Measurements from ENCODE around the gene CHCHD3. TPM values are rescaled to one million over a fixed set of nuclear protein-coding genes. Genes with fewer than 3 reads are reported as not detected.

CHCHD3 gene
- 10 to 100 TPM; 40.6 to 66.6 (median 48.1) TPM for total RNA-seq

- WGBS, 2 donors, result 0 to 1% methylated on average over 31 to 39 of the region's 58 CpGs
- Histone ChIP-seq H3K27me3 (no peaks in the 10 kb centered on the region), H3K4me1 (peaks cover 0 to 30% (median 8%) of the 10 kb centered on the region in 4 donors), H3K27ac (peak within 1 kb of the TSS; percentile 33 to 86 (median 83)), H3K4me3 (peak within 1 kb of the TSS; percentile 60 to 92 (median 77)), H3K36me3 (peaks cover 0 to 4% (median 0%) of the 10 kb centered on the region in 3 donors), H3K9me3 (no peaks in the 10 kb centered on the region)
- TF ChIP-seq EP300 (IDR thresholded peaks at IDR 0.05) (peak; percentile 73 to 77), CTCF (IDR thresholded peaks at IDR 0.05) (peak in 1 of 5 experiments; percentile 36), POLR2A (IDR thresholded peaks at IDR 0.05) (peak in 1 of 2 donors; percentile 40)
- peak; percentile 94 to 97 for DNase-seq (ENCODE audit: low spot score in 2 of 2)
Measured at GRCh38 chr7:133081599-133082389, at the start of gene CHCHD3. TSS of gene CHCHD3 (minus strand) at chr7:133082090. CDS start at chr7:133081937, 153 bp downstream.

DNA sequence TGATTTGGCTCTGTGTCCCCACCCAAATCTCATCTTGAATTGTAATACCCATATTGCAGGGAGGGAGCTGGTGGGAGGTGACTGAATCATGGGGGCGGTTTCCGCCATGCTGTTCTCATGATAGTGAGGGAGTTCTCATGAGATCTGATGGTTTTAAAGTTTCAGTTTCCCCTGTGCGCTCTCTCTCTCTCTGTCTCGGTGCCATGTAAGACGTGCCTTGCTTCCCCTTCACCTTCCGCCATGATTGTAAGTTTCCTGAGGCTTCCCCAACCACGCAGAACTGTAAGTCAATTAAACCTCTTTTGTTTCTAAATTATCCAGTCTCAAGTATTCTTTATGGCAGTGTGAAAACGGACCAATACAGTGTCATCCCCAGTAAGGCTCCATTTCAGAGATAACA lies 48.3 kb upstream of the CHCHD3 start:
- 94 to 95% methylated on average over 8 of the region's 8 CpGs for WGBS, 2 donors

GRCh38 chr7:133126422-133126821 lies 44.5 kb upstream of the CHCHD3 start:
- Histone ChIP-seq H3K9me3 (no peaks in the 10 kb centered on the region), H3K27ac (no peak overlapping the region), H3K4me3 (no peak overlapping the region), H3K4me1 (no peaks in the 10 kb centered on the region), H3K27me3 (no peaks in the 10 kb centered on the region), H3K36me3 (no peaks in the 10 kb centered on the region)
- 26 to 28% methylated on average over 2 of the region's 2 CpGs for WGBS, 2 donors
- no peak for DNase-seq (ENCODE audit: low spot score in 2 of 2)
- TF ChIP-seq POLR2A (IDR thresholded peaks at IDR 0.05), result no peak
- TF ChIP-seq CTCF (IDR thresholded peaks at IDR 0.05), result no peak
- TF ChIP-seq EP300 (IDR thresholded peaks at IDR 0.05), result no peak

More for the DNA sequence above, 48.3 kb upstream of the CHCHD3 start:
- TF ChIP-seq CTCF (IDR thresholded peaks at IDR 0.05) (no peak), EP300 (IDR thresholded peaks at IDR 0.05) (no peak), POLR2A (IDR thresholded peaks at IDR 0.05) (no peak)
- Histone ChIP-seq H3K36me3 (no peaks in the 10 kb centered on the region), H3K27ac (no peak overlapping the region), H3K9me3 (no peaks in the 10 kb centered on the region), H3K4me3 (no peak overlapping the region), H3K4me1 (no peaks in the 10 kb centered on the region), H3K27me3 (no peaks in the 10 kb centered on the region)
- no peak for DNase-seq (ENCODE audit: low spot score in 2 of 2)

DNA sequence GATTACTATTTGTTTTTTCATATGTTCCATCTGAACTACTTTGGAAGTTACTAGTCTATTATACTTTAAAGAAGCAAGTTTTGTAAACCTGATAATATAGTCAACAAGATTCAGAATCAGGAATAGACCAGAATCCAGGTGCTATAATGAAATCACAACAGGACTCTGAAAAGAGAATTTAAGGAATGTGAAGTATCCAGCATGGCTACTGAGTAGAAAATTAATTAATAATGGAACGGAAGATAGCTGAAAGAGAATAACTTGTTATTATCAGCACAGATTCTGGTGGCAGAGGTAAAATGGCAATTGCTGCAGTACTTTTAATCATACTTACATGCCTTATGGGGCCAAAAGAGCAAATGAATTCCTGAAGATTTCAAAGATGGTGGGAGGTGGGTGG lies 43.1 kb upstream of the CHCHD3 start:
- Histone ChIP-seq H3K4me3 (no peak overlapping the region), H3K9me3 (no peaks in the 10 kb centered on the region), H3K4me1 (no peaks in the 10 kb centered on the region), H3K27me3 (no peaks in the 10 kb centered on the region), H3K27ac (no peak overlapping the region), H3K36me3 (no peaks in the 10 kb centered on the region)
- no peak for TF ChIP-seq EP300 (IDR thresholded peaks at IDR 0.05)
- TF ChIP-seq POLR2A (IDR thresholded peaks at IDR 0.05), result no peak
- no peak for TF ChIP-seq CTCF (IDR thresholded peaks at IDR 0.05)
- no peak for DNase-seq (ENCODE audit: low spot score in 2 of 2)
- WGBS, 2 donors, result 0% methylated on average over 1 of the region's 1 CpG

DNA sequence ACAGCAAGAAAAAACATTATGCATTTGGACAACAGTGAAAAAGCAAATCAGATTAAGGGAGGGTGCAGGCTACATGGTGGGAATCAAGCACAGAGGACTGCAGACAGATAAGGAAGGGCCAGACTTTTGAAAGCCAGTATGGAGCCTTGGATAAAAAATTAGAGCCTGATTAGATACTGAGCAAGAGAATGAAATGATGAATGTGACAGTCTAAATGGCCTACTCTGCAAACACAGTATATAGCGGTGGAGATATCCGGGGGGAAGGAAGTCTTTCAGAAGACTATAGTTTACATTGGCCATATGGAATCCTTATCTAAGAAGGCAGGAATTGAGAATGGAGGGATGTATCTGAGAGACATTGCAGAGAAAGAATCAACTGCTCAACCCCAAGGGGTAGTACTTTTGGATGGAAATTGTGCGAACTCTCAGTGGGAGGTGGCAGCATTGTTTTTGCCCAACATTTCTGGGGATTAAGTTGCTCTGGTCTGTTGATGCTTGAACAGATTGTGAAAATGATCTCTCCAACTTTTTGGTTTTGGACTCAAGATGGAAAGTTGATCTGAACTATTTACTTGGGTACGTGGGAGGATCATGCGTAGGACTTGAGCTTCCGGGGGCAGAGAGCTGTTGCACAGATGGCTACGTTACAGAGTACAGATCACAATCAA lies 39.4 kb upstream of the CHCHD3 start:
- Histone ChIP-seq H3K27me3 (no peaks in the 10 kb centered on the region), H3K4me3 (no peak overlapping the region), H3K27ac (no peak overlapping the region), H3K9me3 (no peaks in the 10 kb centered on the region), H3K36me3 (no peaks in the 10 kb centered on the region), H3K4me1 (no peaks in the 10 kb centered on the region)
- DNase-seq (ENCODE audit: low spot score in 2 of 2), result no peak
- 83 to 87% methylated on average over 7 of the region's 7 CpGs for WGBS, 2 donors
- TF ChIP-seq CTCF (IDR thresholded peaks at IDR 0.05), result no peak
- TF ChIP-seq EP300 (IDR thresholded peaks at IDR 0.05), result no peak
- no peak for TF ChIP-seq POLR2A (IDR thresholded peaks at IDR 0.05)

All from tibial nerve (tissue), 4 donors.